Endothelial cell of umbilical vein (primary cell): ENCODE measurements around the gene DPP7. TPM values are rescaled to one million over a fixed set of nuclear protein-coding genes. Genes with fewer than 3 reads are reported as not detected.

Experiments used
- BruUV-seq: library from RNA; stranded (reverse); fragments of 400-500 nt; replicated peaks from 2 replicates; lab custom pipeline; 2021; lab: Mats Ljungman, UMichigan
- CTCF ChIA-PET: fragments of 300-600, 350-600 bp; sonication (Branson Sonifier 250); formaldehyde crosslinking; loops from one replicate; lab custom pipeline; 2021; ENCODE audit warnings: antibody characterized with exemption, inconsistent platforms; lab: Charles Lee
- POLR2A ChIA-PET: fragments of 300-600, 350-600 bp; sonication (Branson Sonifier 250); formaldehyde crosslinking; loops from one replicate; lab custom pipeline; 2021; ENCODE audit warnings: antibody characterized with exemption, inconsistent platforms; lab: Charles Lee
- DNase-seq: peaks from one replicate; pipeline ENCODE4 v3.0.0-alpha.2; 2011; ENCODE audit warnings: low read depth, low spot score
- FAIRE-seq: peaks from 2 replicates; lab custom pipeline; 2011; peaks lifted over from hg19 to GRCh38; lab: Jason Lieb, UNC
- H2AFZ ChIP-seq: 2 replicates; pipeline ENCODE4 v1.6.0; 2012; ENCODE audit warnings: low read depth, low read length, control low read depth, inconsistent platforms
- H3K27ac ChIP-seq: 2 replicates; pipeline ENCODE4 v1.5.1; 2011; ENCODE audit warnings: low read depth, mild to moderate bottlenecking, control low read depth, low read length, moderate library complexity; ENCODE audit not compliant: insufficient read depth
- H3K27me3 ChIP-seq, 2 experiments: 2 replicates each; pipeline versions ENCODE4 v1.6.0 to v1.6.1; 2011; ENCODE audit warnings: low read length in 2 of 2, mixed read lengths in 1 of 2; ENCODE audit not compliant: control insufficient read depth in 2 of 2, insufficient read depth in 2 of 2
- H3K36me3 ChIP-seq, 2 experiments: 2 replicates in 1 of 2; 3 replicates in 1 of 2; pipeline ENCODE4 v1.5.1; 2011; ENCODE audit warnings: low read length in 2 of 2, mild to moderate bottlenecking in 1 of 2, moderate library complexity in 1 of 2; ENCODE audit not compliant: control insufficient read depth in 2 of 2, insufficient read depth in 2 of 2; ENCODE audit errors: extremely low read depth in 1 of 2
- H3K4me1 ChIP-seq: 3 replicates; pipeline ENCODE4 v1.5.1; 2011; ENCODE audit warnings: mild to moderate bottlenecking, low read length; ENCODE audit not compliant: control insufficient read depth, insufficient read depth; ENCODE audit errors: extremely low read depth
- H3K4me2 ChIP-seq: 2 replicates; pipeline ENCODE4 v1.6.1; 2011; ENCODE audit warnings: low read length, control low read depth, mixed read lengths; ENCODE audit not compliant: insufficient read depth
- H3K4me3 ChIP-seq, 3 experiments: fragments of 200-600 bp in 1 of 3; sonication (generic), shearing (Covaris generic) in 1 of 3; replicated peaks in 1 of 3; 2 replicates each; pipeline ENCODE4 v1.5.1; 2011 to 2016; ENCODE audit warnings: control low read depth in 3 of 3, low read length in 3 of 3, mild to moderate bottlenecking in 2 of 3, inconsistent platforms in 1 of 3, low read depth in 1 of 3, moderate library complexity in 1 of 3; ENCODE audit not compliant: insufficient read depth in 1 of 3
- H3K79me2 ChIP-seq: 2 replicates; pipeline ENCODE4 v1.6.0; 2012; ENCODE audit warnings: low read length, inconsistent platforms; ENCODE audit not compliant: control insufficient read depth, insufficient read depth
- H3K9ac ChIP-seq: replicated peaks from 2 replicates; pipeline ENCODE3; 2011; ENCODE audit warnings: low read length, control low read depth; ENCODE audit not compliant: insufficient read depth; ENCODE audit errors: extremely low read depth
- H3K9me1 ChIP-seq: replicated peaks from 3 replicates; pipeline ENCODE4 v1.6.0; 2011; ENCODE audit warnings: mild to moderate bottlenecking, low read length; ENCODE audit not compliant: control insufficient read depth, insufficient read depth; ENCODE audit errors: extremely low read depth
- H3K9me3 ChIP-seq: replicated peaks from 2 replicates; pipeline ENCODE4 v1.5.1; 2012; ENCODE audit warnings: low read length, inconsistent platforms; ENCODE audit not compliant: control insufficient read depth, insufficient read depth
- H4K20me1 ChIP-seq: replicated peaks from 2 replicates; pipeline ENCODE3; 2011; ENCODE audit warnings: mild to moderate bottlenecking, low read length; ENCODE audit not compliant: control insufficient read depth, insufficient read depth; ENCODE audit errors: extremely low read depth
- CTCF ChIP-seq, 2 donors: IDR thresholded peaks; 1 replicate in 1 of 2; 2 replicates in 1 of 2; pipeline ENCODE4 v1.5.1; 2011; ENCODE audit warnings: low read length in 2 of 2, mild to moderate bottlenecking in 2 of 2, moderate library complexity in 2 of 2, control low read depth in 1 of 2, inconsistent platforms in 1 of 2, low read depth in 1 of 2; ENCODE audit not compliant: insufficient read depth in 1 of 2; ENCODE audit errors: extremely low read depth in 1 of 2
- EZH2 ChIP-seq: IDR thresholded peaks from 2 replicates; pipeline ENCODE4 v1.6.1; 2012; ENCODE audit warnings: borderline replicate concordance, low read depth, mild to moderate bottlenecking, moderate library complexity, low read length, inconsistent platforms; ENCODE audit not compliant: severe bottlenecking
- FOS ChIP-seq: IDR thresholded peaks from 2 replicates; pipeline ENCODE4 v1.6.1; 2011; ENCODE audit warnings: mild to moderate bottlenecking, low read length, moderate library complexity, borderline replicate concordance; ENCODE audit not compliant: insufficient read depth
- GATA2 ChIP-seq: IDR thresholded peaks from 2 replicates; pipeline ENCODE4 v1.7.0; 2011; ENCODE audit warnings: low read depth, mild to moderate bottlenecking, moderate library complexity, mixed read lengths, low read length; ENCODE audit not compliant: insufficient read length, insufficient read depth
- JUN ChIP-seq: IDR thresholded peaks from 2 replicates; pipeline ENCODE4 v1.6.1; 2011; ENCODE audit warnings: borderline replicate concordance, low read depth; ENCODE audit not compliant: insufficient read length, insufficient read depth
- MYC ChIP-seq: IDR thresholded peaks from one replicate; pipeline ENCODE4 v1.6.1; 2011; ENCODE audit warnings: mild to moderate bottlenecking, low read depth, low read length
- POLR2A ChIP-seq: IDR thresholded peaks from 2 replicates; pipeline ENCODE4 v1.6.1; 2012; ENCODE audit warnings: low read depth, mild to moderate bottlenecking, control low read depth, low read length
- POLR2AphosphoS5 ChIP-seq: IDR thresholded peaks from 2 replicates; pipeline ENCODE4 v1.6.1; 2012; ENCODE audit warnings: low read depth, mild to moderate bottlenecking, control low read depth, low read length, moderate library complexity; ENCODE audit not compliant: insufficient read depth
- dilution Hi-C: fragments of 300-500 bp; cut with MboI; formaldehyde crosslinking; loops from one replicate; pipeline ENCODE4 v1.15.0; 2019; ENCODE audit warnings: low sequenced_read_pairs; ENCODE audit not compliant: extremely low pct_ligation_motif_present
- intact Hi-C: fragments of 100-400 bp; cut with micrococcal nuclease; formaldehyde crosslinking; loops from one replicate; pipeline ENCODE4 v1.10.0; 2022
- polyA plus RNA-seq, 4 experiments: library from polyadenylated mRNA; depleted of rRNA in 3 of 4; stranded (reverse) in 3 of 4; unstranded in 1 of 4; fragments of >200 nt; gene quantifications; 2 replicates each; pipeline versions ENCODE4 v1.2.1 to v1.2.3, GENCODE V29; 2011 to 2012; ENCODE audit warnings: missing spikeins in 1 of 4
- total RNA-seq: library from RNA; stranded (reverse); gene quantifications from 2 replicates; pipeline ENCODE4 v1.2.3, GENCODE V29; 2021
- TF ChIP-seq, protein P1 (sequence below): IDR thresholded peaks from 2 replicates; pipeline ENCODE4 v1.6.1; 2011; ENCODE audit not compliant: insufficient read depth, insufficient read length

The DPP7 gene
- total and polyA plus RNA-seq, 2 donors (not counting 3 experiments of a cell fraction or from before 2014, with no cell fraction given): 149 to 200 TPM

- H3K9me3 ChIP-seq: no peaks in the 10 kb centered on the region
- peaks cover 4% of the 10 kb centered on the region for H3K4me1 ChIP-seq
- H3K4me3 ChIP-seq: no peak overlapping the region
- H2AFZ ChIP-seq: no peak overlapping the region
- H3K9me1 ChIP-seq: no peaks in the 10 kb centered on the region
- TF ChIP-seq GATA2: no peak
- no peak for TF ChIP-seq EZH2
- TF ChIP-seq POLR2A: no peak
- no peak for TF ChIP-seq JUN
- no peak for TF ChIP-seq POLR2AphosphoS5
- no peak for TF ChIP-seq FOS
- TF ChIP-seq, protein P1, sequence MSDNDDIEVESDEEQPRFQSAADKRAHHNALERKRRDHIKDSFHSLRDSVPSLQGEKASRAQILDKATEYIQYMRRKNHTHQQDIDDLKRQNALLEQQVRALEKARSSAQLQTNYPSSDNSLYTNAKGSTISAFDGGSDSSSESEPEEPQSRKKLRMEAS: no peak
- no peak for TF ChIP-seq CTCF (IDR thresholded peaks at IDR 0.05; ENCODE audit: extremely low read depth in 1 of 2, insufficient read depth in 1 of 2, low read depth in 1 of 2, low read length in 2 of 2)
- TF ChIP-seq MYC: no peak
- no peak overlapping the region for H3K27ac ChIP-seq
- ChIA-PET CTCF (no interaction called here), POLR2A (no interaction called here)
- intact Hi-C loops: no loop called here
- H3K36me3 ChIP-seq: peaks cover 0 to 31% of the 10 kb centered on the region in 2 experiments
- no peaks in the 10 kb centered on the region for H3K79me2 ChIP-seq
- BruUV-seq: no TSS peak
- FAIRE-seq (no peak), DNase-seq (no peak)
- dilution Hi-C loops: no loop called here
- no peak overlapping the region for H3K4me2 ChIP-seq
- H4K20me1 ChIP-seq: no peaks in the 10 kb centered on the region
- H3K27me3 ChIP-seq: no peaks in the 10 kb centered on the region
- no peak overlapping the region for H3K9ac ChIP-seq
Measured at GRCh38 chr9:137110911-137111787, 3.4 kb downstream of the DPP7 start.
